HL-60/S4 (cell line): ENCODE measurements around the gene JAZF1.

Source experiments
- in situ Hi-C: fragments of 300-500 bp; cut with MboI; formaldehyde crosslinking; loops from 2 replicates; pipeline ENCODE4 v1.14.3; 2022; ENCODE audit warnings: low sequenced_read_pairs

Gene JAZF1

GRCh38 chr7:28055161-28055544, 125.4 kb downstream of the JAZF1 start:
- in situ Hi-C loops, result no loop called here

GRCh38 chr7:28054531-28055160, 125.9 kb downstream of the JAZF1 start:
- in situ Hi-C loops, result no loop called here

GRCh38 chr7:28052933-28053332, 127.7 kb downstream of the JAZF1 start:
- in situ Hi-C loops, result no loop called here

GRCh38 chr7:28048694-28049093, 131.9 kb downstream of the JAZF1 start:
- in situ Hi-C loops, result no loop called here

- in situ Hi-C loops, result no loop called here
These were observed 134.6 kb downstream of the JAZF1 start for GRCh38 chr7:28046035-28046434.

GRCh38 chr7:28045592-28045991, 135.0 kb downstream of the JAZF1 start:
- in situ Hi-C loops, result no loop called here

GRCh38 chr7:28044825-28045224, 135.8 kb downstream of the JAZF1 start:
- in situ Hi-C loops, result no loop called here

- in situ Hi-C loops, result no loop called here
These were observed 137.9 kb downstream of the JAZF1 start for GRCh38 chr7:28042721-28043120.

- in situ Hi-C loops, result no loop called here
These were observed 138.9 kb downstream of the JAZF1 start for GRCh38 chr7:28041508-28042314.

- in situ Hi-C loops, result no loop called here
These were observed 142.3 kb downstream of the JAZF1 start for GRCh38 chr7:28038175-28038797.

GRCh38 chr7:28037220-28038010, 143.2 kb downstream of the JAZF1 start:
- in situ Hi-C loops, result no loop called here

GRCh38 chr7:28036696-28037095, 143.9 kb downstream of the JAZF1 start:
- in situ Hi-C loops, result no loop called here

GRCh38 chr7:28033386-28033785, 147.2 kb downstream of the JAZF1 start:
- in situ Hi-C loops, result no loop called here

GRCh38 chr7:28032738-28033380, 147.7 kb downstream of the JAZF1 start:
- in situ Hi-C loops, result no loop called here

- in situ Hi-C loops, result no loop called here
These were observed 151.5 kb downstream of the JAZF1 start for GRCh38 chr7:28029051-28029450.

- in situ Hi-C loops, result no loop called here
These were observed 152.1 kb downstream of the JAZF1 start for GRCh38 chr7:28028471-28028870.

- in situ Hi-C loops, result no loop called here
These were observed 154.4 kb downstream of the JAZF1 start for GRCh38 chr7:28026237-28026636.

GRCh38 chr7:28024786-28025334, 155.7 kb downstream of the JAZF1 start:
- in situ Hi-C loops, result no loop called here

GRCh38 chr7:28020302-28020940, 160.2 kb downstream of the JAZF1 start:
- in situ Hi-C loops, result no loop called here

GRCh38 chr7:28018856-28019465, 161.6 kb downstream of the JAZF1 start:
- in situ Hi-C loops, result no loop called here
